ENCODE results near the gene CFAP68. TPM values are rescaled to one million over a fixed set of nuclear protein-coding genes. Genes with fewer than 3 reads are reported as not detected.

The CFAP68 gene
- total and polyA plus RNA-seq, 2 of the 8 experiments (the other 6 are each of a cell fraction or from before 2014, with no cell fraction given) = 21.4 to 43.1 TPM

DNA sequence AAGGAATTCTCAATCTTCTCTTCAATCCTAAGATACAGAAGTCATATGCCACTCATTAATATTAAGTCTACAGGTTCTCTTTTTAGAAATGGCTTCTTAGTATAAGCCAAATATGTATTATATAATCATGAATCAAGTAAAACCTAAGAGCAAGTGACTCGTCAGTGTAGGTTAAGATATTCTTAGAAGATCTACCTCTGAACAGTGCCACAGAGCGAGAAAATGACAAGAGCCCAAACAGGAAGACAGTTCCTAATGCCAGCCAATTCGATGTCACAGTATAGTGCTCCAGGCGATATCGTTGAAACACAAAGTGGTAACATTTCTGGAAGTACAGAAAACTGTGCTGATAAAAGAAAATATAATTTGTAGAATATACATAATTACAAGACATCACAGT lies 41.3 kb upstream of the CFAP68 start:
- no peak overlapping the region for H3K18ac ChIP-seq (ENCODE audit: extremely low read depth, low read length)
- no peak overlapping the region for H2AK5ac ChIP-seq (ENCODE audit: low read depth, low read length)
- no peak overlapping the region for H2BK5ac ChIP-seq (ENCODE audit: low read depth, low read length)
- no peak overlapping the region for H2BK12ac ChIP-seq (ENCODE audit: low read depth, low read length)
- peaks cover 0 to 7% (median 3%) of the 10 kb centered on the region in 4 experiments; a peak in 2 of 7 replicates for H3K4me1 ChIP-seq (replicated peaks in 1 of 4; ENCODE audit: control insufficient read depth in 3 of 4, insufficient read depth in 4 of 4, low read length in 3 of 4)
- H3K9me3 ChIP-seq (ENCODE audit: insufficient read depth in 2 of 2, low read depth in 1 of 2, low read length in 1 of 2) = no peaks in the 10 kb centered on the region
- H3K79me2 ChIP-seq (ENCODE audit: control insufficient read depth in 1 of 2, insufficient read depth in 2 of 2, low read length in 2 of 2) = no peaks in the 10 kb centered on the region
- no peak overlapping the region for H2BK15ac ChIP-seq (ENCODE audit: low read length)
- no peak overlapping the region for H3K27ac ChIP-seq (ENCODE audit: low read depth, low read length)
- ChIA-PET POLR2A (ENCODE audit: partially characterized antibody) (no interaction called here), CTCF (ENCODE audit: partially characterized antibody) (interaction anchor here (0.6 to 1.3 kb wide), 2 partner anchors 40 to 71 kb away, joined by 3 read pairs; no protein-coding TSS in a partner anchor)
- H3K36me3 ChIP-seq (ENCODE audit: control insufficient read depth in 2 of 4, insufficient read depth in 4 of 4, low read length in 3 of 4) = no peaks in the 10 kb centered on the region; a peak in 2 of 8 replicates
- H3K79me1 ChIP-seq (ENCODE audit: low read depth, low read length) = no peaks in the 10 kb centered on the region
- H2AFZ ChIP-seq (ENCODE audit: low read length) = no peak overlapping the region
- H2BK120ac ChIP-seq (replicated peaks; ENCODE audit: low read depth, low read length) = no peak overlapping the region
- no peak overlapping the region for H3K4ac ChIP-seq (replicated peaks; ENCODE audit: insufficient read length, low read depth, low read length)
- H4K20me1 ChIP-seq (replicated peaks in 1 of 2; ENCODE audit: control insufficient read depth in 1 of 2, insufficient read depth in 2 of 2, low read length in 2 of 2) = no peaks in the 10 kb centered on the region
- H4K5ac ChIP-seq (ENCODE audit: insufficient read length, low read depth, low read length) = no peak overlapping the region
- H3K4me2 ChIP-seq (ENCODE audit: insufficient read depth in 1 of 2, low read depth in 2 of 2, low read length in 2 of 2) = no peak overlapping the region
- no peak overlapping the region for H2BK20ac ChIP-seq (ENCODE audit: low read length)
- H3K56ac ChIP-seq (replicated peaks; ENCODE audit: insufficient read length, low read depth, low read length) = no peak overlapping the region
- no peak overlapping the region for H4K8ac ChIP-seq (ENCODE audit: extremely low read depth, insufficient read depth, low read length)
- H3K23me2 ChIP-seq (ENCODE audit: low read depth, low read length) = no peaks in the 10 kb centered on the region
- no peak overlapping the region for H3K23ac ChIP-seq (ENCODE audit: insufficient read length)
- 92% methylated on average over 5 of the region's 5 CpGs; no CpG with 5 or more reads in 1 of the 2 experiments for WGBS, 2 experiments (ENCODE audit: extremely low coverage in 1 of 2, insufficient coverage in 1 of 2, insufficient read length in 1 of 2, insufficient replicate concordance in 2 of 2, low coverage in 1 of 2, low lambda C conversion rate in 2 of 2, missing lambda C conversion rate in 1 of 2)
- FAIRE-seq (no peak), DNase-seq (ENCODE audit: low read depth in 1 of 2, low spot score in 2 of 2) (no peak)
- H3K4me3 ChIP-seq (ENCODE audit: extremely low read depth in 1 of 4, insufficient read depth in 2 of 4, low read depth in 3 of 4, low read length in 4 of 4) = no peak overlapping the region
- H3K27me3 ChIP-seq (replicated peaks in 1 of 4; ENCODE audit: control insufficient read depth in 3 of 4, extremely low read depth in 1 of 4, insufficient read depth in 3 of 4, low read length in 3 of 4) = no peaks in the 10 kb centered on the region
- no peak overlapping the region for H3K14ac ChIP-seq (ENCODE audit: insufficient read length)
- no peak overlapping the region for H4K91ac ChIP-seq (replicated peaks; ENCODE audit: insufficient read length, low read length)
- no peak overlapping the region for H3K9ac ChIP-seq (replicated peaks in 1 of 4; ENCODE audit: extremely low read depth in 1 of 4, low read depth in 3 of 4, low read length in 3 of 4)
- no peak for TF ChIP-seq HDAC2 (IDR thresholded peaks at IDR 0.05; ENCODE audit: borderline replicate concordance in 1 of 2, low read depth in 2 of 2, low read length in 2 of 2)
- TF ChIP-seq SRF (IDR thresholded peaks at IDR 0.05; ENCODE audit: low read depth, low read length) = no peak
- TF ChIP-seq, protein P1, sequence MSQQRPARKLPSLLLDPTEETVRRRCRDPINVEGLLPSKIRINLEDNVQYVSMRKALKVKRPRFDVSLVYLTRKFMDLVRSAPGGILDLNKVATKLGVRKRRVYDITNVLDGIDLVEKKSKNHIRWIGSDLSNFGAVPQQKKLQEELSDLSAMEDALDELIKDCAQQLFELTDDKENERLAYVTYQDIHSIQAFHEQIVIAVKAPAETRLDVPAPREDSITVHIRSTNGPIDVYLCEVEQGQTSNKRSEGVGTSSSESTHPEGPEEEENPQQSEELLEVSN (IDR thresholded peaks at IDR 0.05) = no peak
- TF ChIP-seq RAD21 (IDR thresholded peaks at IDR 0.05 in 1 of 2, conservative IDR thresholded peaks at IDR 0.05 in 1 of 2; ENCODE audit: low read depth in 2 of 2, low read length in 2 of 2) = no peak
- TF ChIP-seq POLR2AphosphoS5 (IDR thresholded peaks at IDR 0.05; ENCODE audit: low read depth, low read length) = no peak
- TF ChIP-seq, protein P2, sequence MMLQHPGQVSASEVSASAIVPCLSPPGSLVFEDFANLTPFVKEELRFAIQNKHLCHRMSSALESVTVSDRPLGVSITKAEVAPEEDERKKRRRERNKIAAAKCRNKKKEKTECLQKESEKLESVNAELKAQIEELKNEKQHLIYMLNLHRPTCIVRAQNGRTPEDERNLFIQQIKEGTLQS (IDR thresholded peaks at IDR 0.05; ENCODE audit: insufficient read depth, low read depth, low read length) = no peak
- TF ChIP-seq CHD2 (IDR thresholded peaks at IDR 0.05; ENCODE audit: low read length) = no peak
- no peak for TF ChIP-seq SAP30 (IDR thresholded peaks at IDR 0.05; ENCODE audit: insufficient read depth, insufficient replicate concordance, low read length)
- no peak for TF ChIP-seq RNF2 (IDR thresholded peaks at IDR 0.05; ENCODE audit: borderline replicate concordance, low read depth, low read length, missing control alignments, poor library complexity, severe bottlenecking)
